CD4-positive, alpha-beta T cell treated with Interleukin-15 for 1 hour (primary cell): ENCODE measurements around the gene NPL.

ENCODE experiments used
- DNase-seq: peaks from one replicate; pipeline ENCODE4 v3.0.0-alpha.2; 2020

NPL gene

DNA sequence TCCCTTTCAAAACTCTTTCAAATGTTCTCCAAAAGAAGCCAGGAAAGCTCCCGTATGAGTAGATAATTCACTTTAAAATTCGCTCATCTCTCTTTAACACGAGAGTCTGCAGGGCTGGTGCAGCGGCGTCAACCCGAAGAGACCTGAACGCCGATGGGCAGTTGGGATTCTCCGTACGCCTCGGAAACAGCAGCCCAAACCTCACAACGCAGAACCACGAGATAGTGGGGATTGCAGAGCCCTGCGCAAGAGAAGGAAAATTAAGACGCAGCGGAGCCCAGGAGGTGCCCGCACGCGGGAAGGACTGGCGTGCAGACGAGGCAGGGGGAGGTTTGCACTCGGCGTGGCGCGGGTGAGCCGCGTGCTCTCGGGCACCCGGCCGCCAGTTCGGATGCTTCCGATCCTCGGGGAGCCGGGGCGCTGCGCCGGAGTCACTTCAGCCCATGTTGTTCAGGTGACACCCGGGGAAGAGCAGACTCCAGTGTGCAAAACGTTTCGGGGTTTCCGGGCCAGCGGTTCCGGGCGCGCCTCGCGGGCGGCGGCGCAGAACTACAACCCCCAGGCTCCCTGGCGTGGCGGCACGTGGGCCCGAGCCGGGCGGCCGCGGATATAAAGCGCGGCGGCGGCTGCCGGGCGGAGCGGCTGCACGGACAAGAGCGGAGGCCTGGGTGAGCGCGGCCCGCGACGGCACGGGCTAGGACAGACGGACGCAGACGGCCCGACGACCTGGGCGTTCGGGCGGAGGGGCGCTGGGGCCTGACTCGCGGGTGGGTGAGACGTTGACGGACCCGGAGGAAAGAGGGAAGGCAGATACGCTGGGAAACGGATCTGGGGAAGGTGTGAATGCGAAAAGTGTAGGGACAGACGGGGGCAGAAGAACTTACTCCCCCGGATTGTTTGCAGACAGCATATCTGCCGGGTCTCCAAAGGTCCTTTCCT is at the start of gene NPL:
TSS of gene NPL (plus strand) at position 636 of the 939 bp plus-strand sequence. CDS start 4,599 bp downstream, outside the sequence.
- DNase-seq, result peak; percentile 87

- no peak for DNase-seq
These were observed 49.5 kb upstream of the NPL start for GRCh38 chr1:182740120-182740519.

- no peak for DNase-seq
These were observed 46.8 kb upstream of the NPL start for GRCh38 chr1:182742780-182743179.

DNA sequence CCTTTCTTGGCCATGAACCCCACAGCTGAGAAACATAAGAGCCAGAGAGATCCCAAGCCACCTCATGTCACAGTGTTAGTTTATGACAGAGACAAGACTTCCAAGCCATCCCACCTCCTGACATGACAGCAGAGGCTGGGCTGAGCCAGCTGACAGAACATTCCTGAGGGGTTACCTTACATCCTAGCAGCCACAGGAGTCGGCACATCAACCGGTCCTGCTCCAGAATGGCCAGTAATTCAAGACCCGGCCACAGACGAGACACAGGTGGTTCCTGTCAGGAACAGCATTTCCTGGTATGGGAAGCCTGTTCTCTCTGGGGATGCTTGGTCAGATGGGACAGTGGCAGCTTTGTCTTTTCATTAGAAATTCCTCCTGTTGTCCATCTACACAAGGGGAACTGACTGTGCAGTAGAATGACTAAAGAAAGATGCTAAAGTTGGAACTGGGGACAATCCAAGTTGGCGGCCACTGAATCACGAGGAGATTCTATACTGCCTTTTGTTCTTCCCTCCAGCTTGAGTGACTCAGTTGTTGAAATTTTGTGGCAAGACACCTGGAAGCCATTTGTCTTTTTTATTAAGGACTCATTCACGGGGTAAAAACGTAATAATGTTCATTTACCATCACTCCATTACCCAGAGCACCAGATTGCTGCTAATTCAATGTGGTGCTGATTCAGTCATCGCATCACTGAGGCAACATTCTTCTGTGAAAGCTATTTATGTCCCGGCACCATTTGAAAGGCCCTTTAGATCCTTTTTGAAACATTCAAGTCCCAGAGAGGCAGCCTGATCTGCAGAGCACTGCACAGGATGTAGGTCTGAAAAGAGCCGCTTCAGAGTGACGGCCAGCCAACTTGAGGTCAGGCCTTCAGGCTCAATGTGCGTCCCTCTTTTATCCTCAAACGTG is 37.2 kb upstream of the NPL start:
- DNase-seq, result no peak

DNA sequence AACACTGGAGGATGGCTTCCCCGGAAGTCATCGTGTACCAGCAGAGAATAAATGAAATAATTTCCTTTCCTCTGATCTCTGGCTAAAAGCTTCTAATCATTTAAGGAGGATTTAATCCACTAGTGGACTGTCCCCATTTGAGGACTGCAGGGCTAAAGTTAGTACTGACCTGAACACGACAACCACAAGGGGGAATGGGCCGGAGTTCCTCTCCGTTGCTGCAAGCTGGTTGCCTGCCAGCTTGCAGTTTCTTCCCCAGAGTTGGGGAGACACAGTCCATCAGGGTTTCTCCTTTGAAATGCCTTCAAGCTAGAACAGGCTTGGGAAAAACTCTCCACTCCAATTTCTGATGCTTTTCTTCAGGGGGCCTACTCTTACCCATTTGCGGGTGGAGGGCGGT is 35.5 kb upstream of the NPL start:
- DNase-seq, result no peak

- DNase-seq, result no peak
These were observed 34.8 kb upstream of the NPL start for GRCh38 chr1:182754543-182755314.

- no peak for DNase-seq
These were observed 33.9 kb upstream of the NPL start for GRCh38 chr1:182755632-182756031.

DNA sequence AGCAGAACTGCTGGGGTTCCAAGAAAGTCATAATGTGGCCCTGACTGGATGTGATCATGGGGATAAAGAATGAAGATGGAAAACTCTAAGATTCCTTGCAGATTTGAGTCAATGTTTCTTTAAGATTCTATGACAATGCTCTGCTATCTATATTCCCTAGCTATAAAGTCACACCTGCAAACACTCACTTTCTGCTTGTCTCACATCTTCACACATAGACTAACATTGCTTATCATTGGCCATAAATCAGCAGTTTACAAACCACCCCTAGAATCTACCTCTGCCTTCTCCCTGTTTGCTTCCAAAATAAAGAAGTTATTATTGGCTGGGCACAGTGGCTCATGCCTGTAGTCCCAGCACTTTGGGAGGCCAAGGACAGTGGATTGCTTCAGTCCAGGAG is 33.1 kb upstream of the NPL start:
- DNase-seq, result no peak

- no peak for DNase-seq
These were observed 27.9 kb upstream of the NPL start for GRCh38 chr1:182761396-182762395.

DNA sequence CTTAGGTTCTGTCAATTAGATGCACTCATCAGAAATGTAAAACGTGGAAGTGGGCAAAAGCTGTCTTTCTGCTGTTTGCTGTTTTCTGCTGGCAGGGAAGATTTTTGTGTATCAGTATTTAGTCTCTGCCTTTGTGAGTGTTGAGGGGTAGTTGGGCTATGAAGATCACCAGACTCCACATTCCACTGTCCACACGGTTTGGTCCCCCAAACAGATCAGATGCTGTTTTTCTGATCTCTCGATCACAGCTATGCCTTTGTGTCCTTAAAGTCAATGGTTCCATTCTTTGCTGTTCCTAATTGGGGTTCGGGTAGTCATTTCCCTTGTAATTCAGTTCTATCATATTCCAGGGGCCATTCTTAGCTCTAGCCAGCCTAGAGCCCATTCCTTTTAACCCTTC is 27.0 kb upstream of the NPL start:
- DNase-seq, result no peak

- no peak for DNase-seq
These were observed 25.4 kb upstream of the NPL start for GRCh38 chr1:182764029-182764727.

GRCh38 chr1:182765391-182765790 is 24.2 kb upstream of the NPL start:
- DNase-seq, result no peak

- no peak for DNase-seq
These were observed 23.5 kb upstream of the NPL start for GRCh38 chr1:182766050-182766449.

DNA sequence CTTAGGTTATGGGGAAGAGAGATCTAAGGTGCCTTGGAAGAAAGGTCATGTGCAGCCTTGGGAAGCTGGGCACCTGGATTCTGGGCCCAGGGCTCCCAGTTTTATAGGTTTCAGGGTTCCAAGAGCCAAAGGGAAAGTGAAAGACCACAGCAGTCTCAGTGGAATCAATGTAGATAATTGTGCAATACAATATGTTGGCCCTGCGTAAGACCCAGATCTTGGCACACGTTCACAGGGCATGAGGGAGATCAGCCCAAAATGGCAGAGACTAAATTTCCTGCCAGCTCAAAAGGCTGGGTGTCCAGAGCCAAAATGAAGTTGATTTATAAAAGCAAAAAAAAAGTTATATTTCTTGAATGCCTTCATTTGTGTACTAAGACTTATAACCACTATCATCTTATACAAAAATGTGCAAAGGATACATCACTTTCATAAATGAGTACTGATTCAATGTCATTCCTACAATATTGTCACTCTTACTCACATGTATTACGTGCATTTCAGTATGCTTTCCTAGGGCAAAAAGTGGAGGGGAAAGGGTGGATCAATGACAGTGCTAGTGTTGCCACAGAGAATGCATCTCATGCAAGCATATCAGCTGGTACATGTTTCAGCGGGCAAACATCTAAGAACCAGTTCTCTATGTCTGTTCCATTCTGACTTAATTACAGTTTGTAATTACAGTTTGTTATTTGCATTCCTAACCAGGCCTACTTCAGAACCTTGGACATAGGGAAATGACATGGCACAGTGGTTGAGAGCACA is 22.5 kb upstream of the NPL start:
- no peak for DNase-seq

GRCh38 chr1:182768963-182769362 is 20.6 kb upstream of the NPL start:
- no peak for DNase-seq

DNA sequence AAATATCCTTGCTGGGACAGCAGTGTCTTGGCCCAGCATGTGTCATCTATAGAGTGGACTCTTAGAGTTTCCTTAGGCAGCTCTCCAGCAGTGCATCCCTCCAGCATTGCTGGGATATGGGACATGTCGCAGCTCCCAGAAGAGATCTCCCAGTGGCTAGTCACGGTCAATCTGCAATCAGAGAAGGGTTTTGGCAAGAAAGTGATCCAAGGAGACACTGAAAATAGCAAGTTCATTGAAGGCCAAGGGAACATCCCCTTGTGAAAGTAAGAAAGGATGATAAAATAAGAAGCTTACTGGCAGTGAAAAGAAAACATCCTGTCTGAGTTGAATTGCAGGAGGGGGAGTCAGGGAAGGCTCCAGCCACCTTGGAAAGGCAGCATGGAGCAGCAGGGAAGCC is 19.3 kb upstream of the NPL start:
- no peak for DNase-seq

DNA sequence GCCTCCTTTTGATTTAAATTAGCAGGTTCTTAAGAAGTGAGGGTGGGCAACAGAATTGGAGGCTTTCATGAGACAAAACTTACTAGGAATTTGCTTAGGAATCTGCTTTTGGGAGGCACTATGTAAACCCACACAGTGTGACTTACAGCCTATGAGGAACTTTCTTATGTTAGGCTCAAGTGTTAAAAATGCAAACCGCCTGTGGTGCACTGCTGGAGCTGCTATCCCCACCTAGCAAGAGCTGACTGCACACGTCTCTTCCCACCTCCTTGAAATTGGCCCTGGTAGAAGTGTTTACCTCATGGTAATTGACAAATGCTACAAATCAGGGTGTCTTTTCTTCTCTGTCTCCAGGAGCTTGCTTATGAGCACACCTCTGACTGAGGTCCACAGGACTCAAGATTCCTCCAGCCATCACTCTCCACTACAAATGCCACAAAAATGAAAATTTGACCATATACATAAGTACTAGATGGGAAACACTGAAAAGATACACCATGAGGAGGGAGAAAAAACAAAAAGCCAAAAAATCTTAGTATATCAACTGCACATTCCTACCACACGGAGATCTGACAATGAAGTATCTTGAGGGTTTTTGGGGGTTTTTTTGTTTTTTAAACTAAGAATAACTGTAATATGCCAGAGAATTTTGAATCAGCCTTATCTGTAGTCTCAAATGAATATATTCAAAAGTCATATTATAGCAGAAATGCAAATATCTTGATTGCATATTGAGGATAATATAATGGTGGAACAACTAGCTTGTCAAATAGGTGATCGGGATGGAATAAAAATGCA is 18.2 kb upstream of the NPL start:
- DNase-seq, result no peak

GRCh38 chr1:182777386-182777785 is 12.2 kb upstream of the NPL start:
- no peak for DNase-seq

DNA sequence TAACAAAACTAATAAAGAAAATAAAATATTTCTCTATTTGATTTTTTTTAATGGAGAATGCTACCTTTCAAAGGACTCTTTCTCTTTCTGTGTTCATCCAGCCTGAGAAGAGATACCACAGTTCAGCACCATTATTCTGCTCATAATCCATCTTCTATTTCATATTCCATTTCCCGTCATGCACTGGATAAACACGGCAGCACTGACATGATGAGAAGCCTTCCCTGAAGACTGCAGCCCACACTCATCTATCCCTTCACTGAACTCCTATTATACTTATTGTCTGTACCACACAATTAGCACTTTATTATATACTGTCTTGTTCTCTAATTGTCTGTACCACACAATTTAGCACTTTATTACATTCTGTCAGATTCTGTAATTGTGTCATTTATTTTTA is 10.7 kb upstream of the NPL start:
- DNase-seq, result no peak
